IPS-18c (cell line): ENCODE measurements around the gene TBC1D32.
"Not testable (repeated sequence)": the region's sequence is repeated elsewhere in the genome, so short reads cannot be mapped to it uniquely, and the experiment has no call there.

Source experiments
- H3K4me3 ChIP-seq: 2 replicates; pipeline ENCODE4 v1.7.0; 2013; ENCODE audit warnings: low read depth, mild to moderate bottlenecking, low read length, moderate library complexity; ENCODE audit not compliant: insufficient read depth
- H3K9me3 ChIP-seq: one replicate; pipeline ENCODE4 v1.6.1; 2013; ENCODE audit warnings: mild to moderate bottlenecking, low read length, moderate library complexity; ENCODE audit not compliant: control insufficient read depth, insufficient read depth

The TBC1D32 gene

GRCh38 chr6:121187833-121188200 is 146.5 kb downstream of the TBC1D32 start:
- no peak overlapping the region for H3K4me3 ChIP-seq
- no peaks in the 10 kb centered on the region for H3K9me3 ChIP-seq

GRCh38 chr6:121187200-121187832 is 147.0 kb downstream of the TBC1D32 start:
- no peaks in the 10 kb centered on the region for H3K9me3 ChIP-seq
- no peak overlapping the region for H3K4me3 ChIP-seq

GRCh38 chr6:121183742-121184141 is 150.5 kb downstream of the TBC1D32 start:
- Histone ChIP-seq H3K9me3 (no peaks in the 10 kb centered on the region), H3K4me3 (no peak overlapping the region)

- Histone ChIP-seq H3K9me3 (no peaks in the 10 kb centered on the region), H3K4me3 (no peak overlapping the region)
Observed at GRCh38 chr6:121175827-121176226, 158.5 kb downstream of the TBC1D32 start.

GRCh38 chr6:121172451-121172850 is 161.8 kb downstream of the TBC1D32 start:
- not testable (repeated sequence) for H3K4me3 ChIP-seq, H3K9me3 ChIP-seq

GRCh38 chr6:121171879-121172278 is 162.4 kb downstream of the TBC1D32 start:
- Histone ChIP-seq H3K4me3 (no peak overlapping the region), H3K9me3 (no peaks in the 10 kb centered on the region)

GRCh38 chr6:121161886-121162285 is 172.4 kb downstream of the TBC1D32 start:
- no peak overlapping the region for H3K4me3 ChIP-seq
- H3K9me3 ChIP-seq: no peaks in the 10 kb centered on the region

- Histone ChIP-seq H3K4me3 (no peak overlapping the region), H3K9me3 (no peaks in the 10 kb centered on the region)
Observed at GRCh38 chr6:121160276-121160675, 174.0 kb downstream of the TBC1D32 start.

GRCh38 chr6:121158891-121159290 is 175.4 kb downstream of the TBC1D32 start:
- Histone ChIP-seq H3K4me3 (no peak overlapping the region), H3K9me3 (no peaks in the 10 kb centered on the region)

- Histone ChIP-seq H3K9me3 (peaks cover under 1% of the 10 kb centered on the region), H3K4me3 (no peak overlapping the region)
Observed at GRCh38 chr6:121158438-121158837, 175.8 kb downstream of the TBC1D32 start.

- H3K9me3 ChIP-seq: peaks cover 5% of the 10 kb centered on the region
- H3K4me3 ChIP-seq: no peak overlapping the region
Observed at GRCh38 chr6:121157906-121158305, 176.4 kb downstream of the TBC1D32 start.

GRCh38 chr6:121143476-121143875 is 190.8 kb downstream of the TBC1D32 start:
- Histone ChIP-seq H3K4me3 (no peak overlapping the region), H3K9me3 (no peaks in the 10 kb centered on the region)

GRCh38 chr6:121142093-121142492 is 192.2 kb downstream of the TBC1D32 start:
- Histone ChIP-seq H3K4me3 (no peak overlapping the region), H3K9me3 (no peaks in the 10 kb centered on the region)

GRCh38 chr6:121135425-121135824 is 198.9 kb downstream of the TBC1D32 start:
- Histone ChIP-seq H3K4me3 (no peak overlapping the region), H3K9me3 (no peaks in the 10 kb centered on the region)

- H3K9me3 ChIP-seq: no peaks in the 10 kb centered on the region
- H3K4me3 ChIP-seq: no peak overlapping the region
Observed at GRCh38 chr6:121134922-121135321, 199.4 kb downstream of the TBC1D32 start.

- Histone ChIP-seq H3K9me3 (no peaks in the 10 kb centered on the region), H3K4me3 (no peak overlapping the region)
Observed at GRCh38 chr6:121124600-121124999, 209.7 kb downstream of the TBC1D32 start.

GRCh38 chr6:121112356-121112755 is 221.9 kb downstream of the TBC1D32 start:
- H3K9me3 ChIP-seq: no peaks in the 10 kb centered on the region
- H3K4me3 ChIP-seq: no peak overlapping the region

GRCh38 chr6:121110733-121111132 is 223.5 kb downstream of the TBC1D32 start:
- Histone ChIP-seq H3K9me3 (no peaks in the 10 kb centered on the region), H3K4me3 (no peak overlapping the region)

- no peak overlapping the region for H3K4me3 ChIP-seq
- no peaks in the 10 kb centered on the region for H3K9me3 ChIP-seq
Observed at GRCh38 chr6:121106962-121107361, 227.3 kb downstream of the TBC1D32 start.
